GM12892 (cell line): ENCODE data around the gene CDK2AP2.

Experiments
- POLR2A ChIP-seq: IDR thresholded peaks from 2 replicates; pipeline ENCODE4 v1.6.1; 2011; ENCODE audit warnings: low read depth, low read length, control low read depth
- POLR2AphosphoS5 ChIP-seq: IDR thresholded peaks from 2 replicates; pipeline ENCODE4 v1.6.1; 2011; ENCODE audit warnings: low read depth, low read length, control low read depth

DNA sequence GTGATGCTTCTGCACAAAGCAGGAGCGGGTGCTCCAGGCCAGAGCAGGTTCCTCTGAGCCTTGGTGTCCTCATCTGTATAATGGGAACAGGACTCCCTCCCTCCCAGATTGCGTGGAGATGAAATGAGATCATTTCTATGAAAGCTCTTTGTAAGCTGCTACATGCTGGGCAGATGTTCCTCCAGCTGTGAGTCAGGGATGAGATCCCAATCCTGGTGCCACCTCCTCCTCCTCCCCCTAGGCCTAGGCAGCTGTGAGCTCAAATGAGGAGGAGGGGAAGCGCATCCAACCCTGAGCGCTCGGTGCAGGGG is 22.3 kb upstream of the CDK2AP2 start:
- TF ChIP-seq POLR2AphosphoS5, result no peak
- no peak for TF ChIP-seq POLR2A
